Measurements from ENCODE around the gene USP31. TPM values are rescaled to one million over a fixed set of nuclear protein-coding genes. Genes with fewer than 3 reads are reported as not detected.

The USP31 gene
- total and polyA plus RNA-seq, 2 of the 8 experiments (the other 6 are each of a cell fraction or from before 2014, with no cell fraction given), result 6.7 to 19.0 TPM

- no peak for TF ChIP-seq USF2 (IDR thresholded peaks at IDR 0.05; ENCODE audit: low read length)
- no peak for TF ChIP-seq GABPA (IDR thresholded peaks at IDR 0.05; ENCODE audit: borderline replicate concordance, insufficient read depth, low read length)
- no peak for TF ChIP-seq BRCA1 (IDR thresholded peaks at IDR 0.05; ENCODE audit: low read depth, low read length)
These were observed 17.2 kb downstream of the USP31 start for GRCh38 chr16:23131931-23132621.

More at GRCh38 chr16:23131931-23132621, 17.2 kb downstream of the USP31 start:
- whole genome bisulfite sequencing, 2 experiments (ENCODE audit: extremely low coverage in 1 of 2, insufficient coverage in 1 of 2, insufficient read length in 1 of 2, insufficient replicate concordance in 2 of 2, low coverage in 1 of 2, low lambda C conversion rate in 2 of 2, missing lambda C conversion rate in 1 of 2), result 91% methylated on average over 7 of the region's 7 CpGs; no CpG with 5 or more reads in 1 of the 2 experiments
- H3K27ac ChIP-seq (ENCODE audit: low read depth, low read length), result no peak overlapping the region
- no peaks in the 10 kb centered on the region for H3K27me3 ChIP-seq (replicated peaks in 1 of 4; ENCODE audit: control insufficient read depth in 3 of 4, extremely low read depth in 1 of 4, insufficient read depth in 3 of 4, low read length in 3 of 4)
- H3K23ac ChIP-seq (ENCODE audit: insufficient read length), result no peak overlapping the region
- FAIRE-seq, result no peak
- no peak overlapping the region for H2AFZ ChIP-seq (ENCODE audit: low read length)
- no peak overlapping the region for H2BK5ac ChIP-seq (ENCODE audit: low read depth, low read length)
- no peak overlapping the region for H3K9ac ChIP-seq (replicated peaks in 1 of 4; ENCODE audit: extremely low read depth in 1 of 4, low read depth in 3 of 4, low read length in 3 of 4)
- peaks cover 5% of the 10 kb centered on the region for H3K79me1 ChIP-seq (ENCODE audit: low read depth, low read length)
- CTCF ChIA-PET (ENCODE audit: partially characterized antibody), result interaction anchor here (0.6 to 1.2 kb wide), 4 partner anchors 11 to 575 kb away, joined by 3 to 6 read pairs (median 4); no protein-coding TSS in a partner anchor
- H4K5ac ChIP-seq (ENCODE audit: insufficient read length, low read depth, low read length), result no peak overlapping the region
- POLR2A ChIA-PET (ENCODE audit: partially characterized antibody), result interaction anchor here (1.9 kb wide), 1 partner anchor 18 kb away, joined by 5 read pairs; the partner anchor contains the start of gene USP31
- no peak overlapping the region for H3K18ac ChIP-seq (ENCODE audit: extremely low read depth, low read length)
- H2BK15ac ChIP-seq (ENCODE audit: low read length), result no peak overlapping the region
- no peaks in the 10 kb centered on the region; a peak in 1 of 4 replicates for H3K9me3 ChIP-seq (ENCODE audit: insufficient read depth in 2 of 2, low read depth in 1 of 2, low read length in 1 of 2)
- no peak overlapping the region for H3K4me2 ChIP-seq (ENCODE audit: insufficient read depth in 1 of 2, low read depth in 2 of 2, low read length in 2 of 2)
- H2BK120ac ChIP-seq (replicated peaks; ENCODE audit: low read depth, low read length), result no peak overlapping the region
- no peak overlapping the region for H4K8ac ChIP-seq (ENCODE audit: extremely low read depth, insufficient read depth, low read length)
- peaks cover 0 to 11% (median 4%) of the 10 kb centered on the region in 4 experiments; a peak in 5 of 7 replicates for H3K4me1 ChIP-seq (replicated peaks in 1 of 4; ENCODE audit: control insufficient read depth in 3 of 4, insufficient read depth in 4 of 4, low read length in 3 of 4)
- H4K91ac ChIP-seq (replicated peaks; ENCODE audit: insufficient read length, low read length), result no peak overlapping the region
- no peak overlapping the region for H2AK5ac ChIP-seq (ENCODE audit: low read depth, low read length)
- H2BK20ac ChIP-seq (ENCODE audit: low read length), result no peak overlapping the region
- no peak overlapping the region for H3K4ac ChIP-seq (replicated peaks; ENCODE audit: insufficient read length, low read depth, low read length)
- DNase-seq (ENCODE audit: low read depth in 1 of 2, low spot score in 2 of 2), result no peak
- no peak overlapping the region for H3K14ac ChIP-seq (ENCODE audit: insufficient read length)
- H3K56ac ChIP-seq (replicated peaks; ENCODE audit: insufficient read length, low read depth, low read length), result no peak overlapping the region
- no peak overlapping the region for H3K4me3 ChIP-seq (ENCODE audit: extremely low read depth in 1 of 4, insufficient read depth in 2 of 4, low read depth in 3 of 4, low read length in 4 of 4)
- peaks cover 3 to 97% of the 10 kb centered on the region in 2 experiments; a peak in 3 of 4 replicates for H3K79me2 ChIP-seq (ENCODE audit: control insufficient read depth in 1 of 2, insufficient read depth in 2 of 2, low read length in 2 of 2)
- no peak overlapping the region for H2BK12ac ChIP-seq (ENCODE audit: low read depth, low read length)
- no peaks in the 10 kb centered on the region for H3K36me3 ChIP-seq (ENCODE audit: control insufficient read depth in 2 of 4, insufficient read depth in 4 of 4, low read length in 3 of 4)
- peaks cover 0 to 8% of the 10 kb centered on the region in 2 experiments for H4K20me1 ChIP-seq (replicated peaks in 1 of 2; ENCODE audit: control insufficient read depth in 1 of 2, insufficient read depth in 2 of 2, low read length in 2 of 2)
- no peaks in the 10 kb centered on the region for H3K23me2 ChIP-seq (ENCODE audit: low read depth, low read length)
